GM20000 (cell line): Measurements from ENCODE around the gene EME1.
A peak's percentile ranks its signal among the peaks of the same experiment; 100 is the strongest.

Experiments used
- DNase-seq: peaks from one replicate; pipeline ENCODE4 v3.0.0; 2012; ENCODE audit warnings: low spot score
- TF ChIP-seq, protein P1 (sequence below): IDR thresholded peaks from 2 replicates; pipeline ENCODE4 v1.5.1; 2012; ENCODE audit warnings: mild to moderate bottlenecking, control low read depth; ENCODE audit errors: extremely low read depth, missing control alignments

The EME1 gene

DNA sequence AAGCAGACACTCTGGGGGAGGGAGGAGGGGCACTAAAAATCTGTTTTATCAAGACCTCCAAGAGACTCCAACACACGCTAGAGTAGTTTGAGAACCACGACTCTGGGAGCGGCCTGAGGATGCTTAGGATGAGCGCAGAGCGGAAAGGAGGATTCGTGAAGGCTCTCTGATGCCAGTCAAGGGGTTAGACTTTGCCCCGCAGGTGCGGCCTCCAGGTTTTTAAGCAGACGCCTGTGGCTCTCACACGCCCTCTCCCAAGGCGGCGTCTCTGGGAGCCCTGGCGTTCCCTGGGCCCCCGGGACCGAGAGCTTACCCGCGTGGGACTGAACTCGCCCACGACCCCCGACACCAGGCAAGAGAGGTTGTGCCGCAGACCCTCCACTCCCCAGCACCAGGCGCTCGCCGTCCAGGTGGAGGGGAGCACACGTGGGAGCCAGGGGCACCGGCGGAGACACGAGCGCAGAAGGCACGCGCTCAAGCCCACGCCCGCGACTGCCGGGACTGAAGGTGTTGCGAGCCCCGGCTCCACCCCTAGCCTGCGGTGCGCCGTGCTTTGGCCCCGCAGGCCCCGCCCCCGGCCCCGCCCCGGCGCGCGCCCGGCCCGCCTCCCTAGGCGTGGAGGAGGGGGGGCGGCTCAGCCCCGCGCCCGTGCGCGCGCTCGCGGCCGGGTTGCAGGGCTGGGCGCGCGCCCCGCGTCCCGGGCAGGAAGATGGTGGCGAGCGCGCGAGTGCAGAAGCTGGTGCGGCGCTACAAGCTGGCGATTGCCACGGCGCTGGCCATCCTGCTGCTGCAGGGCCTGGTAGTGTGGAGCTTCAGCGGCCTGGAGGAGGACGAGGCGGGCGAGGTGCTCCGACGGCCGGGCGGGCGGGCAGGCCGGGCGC lies 27.4 kb upstream of the EME1 start, which contains the start of gene XYLT2:
TSS of gene XYLT2 (plus strand) at position 695 of the 881 bp plus-strand sequence. CDS start at position 710, 15 bp downstream.
- TF ChIP-seq, protein P1, sequence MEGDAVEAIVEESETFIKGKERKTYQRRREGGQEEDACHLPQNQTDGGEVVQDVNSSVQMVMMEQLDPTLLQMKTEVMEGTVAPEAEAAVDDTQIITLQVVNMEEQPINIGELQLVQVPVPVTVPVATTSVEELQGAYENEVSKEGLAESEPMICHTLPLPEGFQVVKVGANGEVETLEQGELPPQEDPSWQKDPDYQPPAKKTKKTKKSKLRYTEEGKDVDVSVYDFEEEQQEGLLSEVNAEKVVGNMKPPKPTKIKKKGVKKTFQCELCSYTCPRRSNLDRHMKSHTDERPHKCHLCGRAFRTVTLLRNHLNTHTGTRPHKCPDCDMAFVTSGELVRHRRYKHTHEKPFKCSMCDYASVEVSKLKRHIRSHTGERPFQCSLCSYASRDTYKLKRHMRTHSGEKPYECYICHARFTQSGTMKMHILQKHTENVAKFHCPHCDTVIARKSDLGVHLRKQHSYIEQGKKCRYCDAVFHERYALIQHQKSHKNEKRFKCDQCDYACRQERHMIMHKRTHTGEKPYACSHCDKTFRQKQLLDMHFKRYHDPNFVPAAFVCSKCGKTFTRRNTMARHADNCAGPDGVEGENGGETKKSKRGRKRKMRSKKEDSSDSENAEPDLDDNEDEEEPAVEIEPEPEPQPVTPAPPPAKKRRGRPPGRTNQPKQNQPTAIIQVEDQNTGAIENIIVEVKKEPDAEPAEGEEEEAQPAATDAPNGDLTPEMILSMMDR, result no peak
- peak; percentile 100 for DNase-seq

DNA sequence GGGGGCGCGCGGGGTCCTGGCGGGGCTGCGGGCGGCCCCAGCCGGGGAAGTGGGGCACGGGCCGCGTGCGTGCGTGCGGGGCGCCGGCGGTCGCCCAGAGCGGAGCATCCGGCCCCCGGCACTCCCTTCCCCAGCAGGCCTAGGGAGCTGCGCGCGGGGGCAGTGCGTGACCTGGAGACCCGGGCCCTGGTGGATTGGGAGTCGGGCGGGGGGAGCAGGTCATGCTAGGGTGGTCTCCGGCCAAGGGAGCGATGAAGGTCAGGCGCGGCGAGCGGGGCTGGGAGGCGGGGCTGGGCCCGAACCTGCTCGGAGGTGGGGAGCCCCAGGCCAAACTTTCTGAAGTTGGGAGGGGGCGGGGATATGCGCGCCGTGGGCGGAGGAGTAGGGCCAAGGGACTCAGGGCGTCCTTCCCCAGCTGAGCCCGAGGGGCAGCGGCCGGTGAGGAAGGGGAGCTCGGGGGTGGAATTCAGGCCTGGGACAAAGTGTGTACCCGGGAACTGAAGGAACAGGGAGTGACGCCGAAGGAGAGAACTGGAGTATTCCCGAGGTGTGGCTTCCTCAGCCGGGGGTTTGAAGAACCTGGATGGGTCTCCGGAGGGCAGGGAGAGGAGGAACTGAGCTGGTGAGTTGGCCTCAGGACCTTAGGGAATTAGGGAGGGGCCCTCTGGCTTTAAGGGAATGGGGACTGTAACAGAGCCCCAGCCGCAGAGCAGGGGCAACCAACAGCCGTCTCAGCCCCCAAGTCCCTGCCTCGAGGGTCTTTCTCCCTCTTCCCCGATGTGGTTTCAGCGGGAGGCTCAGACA lies 26.5 kb upstream of the EME1 start:
- DNase-seq, result peak; percentile 79
- TF ChIP-seq, protein P1, result no peak

DNA sequence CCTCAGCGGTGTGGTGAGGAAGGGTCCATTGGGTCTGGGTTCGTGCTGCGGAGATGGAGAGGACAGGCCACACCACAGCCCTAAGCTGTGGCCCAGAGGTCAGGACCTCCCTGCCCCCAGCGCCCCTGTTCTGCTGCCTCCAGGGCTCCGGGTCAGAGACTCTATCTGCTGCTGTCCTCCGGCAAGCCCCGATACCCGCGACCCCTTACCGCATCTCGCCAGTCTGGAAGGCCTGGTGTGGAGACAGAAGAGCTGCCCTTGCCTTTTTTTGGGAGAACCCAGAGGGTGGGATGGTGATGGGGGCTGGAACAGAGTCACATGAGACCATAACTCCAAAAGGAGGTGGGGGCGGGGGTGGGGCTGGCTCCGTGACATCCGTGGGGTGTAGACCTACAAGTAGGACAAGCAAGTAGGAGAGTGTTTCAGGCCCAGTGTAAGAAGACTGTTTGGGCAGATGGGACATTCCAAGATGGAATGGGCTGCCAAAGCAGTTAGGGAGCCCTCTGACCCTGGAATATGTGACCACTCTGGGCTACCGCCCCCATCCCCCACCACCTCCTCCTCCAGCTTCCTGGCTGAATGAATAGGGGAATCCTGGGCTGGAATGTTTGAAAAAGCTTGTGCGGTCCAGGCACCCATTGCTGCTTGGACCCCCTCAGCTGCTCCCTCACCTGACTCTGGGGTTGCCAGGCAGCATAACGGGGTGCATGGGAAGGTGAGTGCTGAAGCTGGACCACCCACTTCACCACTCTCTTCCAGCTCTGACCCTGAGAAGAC lies 25.7 kb upstream of the EME1 start:
- peak; percentile 18 for DNase-seq
- TF ChIP-seq, protein P1, result no peak

DNA sequence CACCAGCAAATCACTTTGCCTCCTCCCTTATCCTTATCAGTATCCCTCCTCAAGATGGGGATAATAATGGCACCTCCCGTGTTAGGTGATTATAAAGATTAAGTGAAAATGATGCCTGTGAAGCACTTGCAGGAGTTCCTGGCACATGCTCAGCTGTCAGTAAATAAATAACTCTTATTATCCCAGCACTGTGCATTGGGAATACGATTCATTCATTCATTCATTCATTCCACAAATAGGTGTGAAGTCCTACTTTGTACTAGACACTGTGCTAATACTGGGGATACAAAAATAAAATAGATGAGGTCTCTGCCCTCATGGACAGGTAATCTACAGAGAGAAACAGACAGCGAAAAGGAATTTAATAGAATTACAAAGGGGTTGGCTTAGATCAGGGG lies 25.1 kb upstream of the EME1 start:
- TF ChIP-seq, protein P1, result no peak
- peak; percentile 1 for DNase-seq

DNA sequence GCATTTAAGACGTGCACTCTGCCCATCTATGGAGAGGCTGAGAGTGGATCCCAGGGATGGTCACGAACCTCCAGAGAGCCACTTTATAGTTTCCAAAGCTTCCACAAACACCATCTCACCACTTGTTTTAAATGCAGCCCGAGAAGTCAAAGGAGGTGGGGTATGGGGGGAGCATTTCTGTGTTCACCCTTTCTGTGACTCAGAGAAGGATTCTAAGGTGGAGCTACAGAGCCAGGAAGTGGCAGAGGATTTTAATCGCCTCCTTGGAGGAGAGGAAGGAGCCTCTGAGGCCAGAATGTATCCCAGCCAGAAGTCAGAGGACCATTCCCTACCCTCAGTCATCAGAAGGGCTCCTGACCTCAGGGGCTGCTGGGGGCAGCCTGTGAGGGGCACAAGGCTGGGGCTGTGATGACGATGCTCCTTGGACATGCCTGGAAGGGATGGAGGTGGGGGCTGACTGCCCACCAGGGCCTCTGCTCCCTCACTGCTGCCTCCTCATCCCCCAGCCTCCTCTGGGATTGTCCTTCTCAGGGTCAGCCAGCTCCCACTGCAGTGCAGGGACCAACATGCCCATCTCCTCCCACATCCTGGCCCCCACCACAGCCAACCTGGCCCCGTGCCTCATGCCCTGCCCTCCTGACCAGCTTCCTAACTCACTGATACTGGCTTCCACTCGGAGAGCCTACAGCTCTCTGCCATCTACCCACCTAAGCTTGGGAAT lies 24.3 kb upstream of the EME1 start:
- TF ChIP-seq, protein P1, result no peak
- peak; percentile 5 for DNase-seq

DNA sequence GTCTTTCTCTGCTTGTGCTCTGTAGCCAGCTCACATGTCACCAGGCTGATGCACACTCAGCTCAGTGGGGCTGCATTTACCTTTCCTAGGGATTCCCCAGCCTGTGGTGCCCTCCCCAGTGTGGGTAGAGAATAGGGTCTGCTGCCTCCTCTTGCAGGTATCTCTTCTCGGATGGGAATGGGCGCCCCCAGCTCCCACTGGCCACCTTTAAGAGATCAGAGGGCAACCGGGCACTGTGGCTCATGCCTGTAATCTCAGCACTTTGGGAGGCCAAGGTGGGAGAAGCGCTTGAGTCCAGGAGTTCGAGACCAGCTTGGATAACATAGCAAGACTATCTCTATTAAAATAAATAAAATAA lies 23.8 kb upstream of the EME1 start:
- TF ChIP-seq, protein P1, result no peak

More for the DNA sequence above, 23.8 kb upstream of the EME1 start:
- DNase-seq, result no peak
